Naive thymus-derived CD4-positive, alpha-beta T cell (primary cell): Measurements from ENCODE around the gene CENPV. TPM values are rescaled to one million over a fixed set of nuclear protein-coding genes. Genes with fewer than 3 reads are reported as not detected.
"Not testable (repeated sequence)": the region's sequence is repeated elsewhere in the genome, so short reads cannot be mapped to it uniquely, and the experiment has no call there.

Experiments
- ATAC-seq: fragments of 150-1000 bp; cut with Tn5 transposase; 2 replicates; pipeline ENCODE4 v1.10.0; 2021; ENCODE audit warnings: mild to moderate bottlenecking, moderate library complexity
- CTCF ChIA-PET: fragments of 350-600 bp; sonication (Branson Sonifier 250); formaldehyde crosslinking; loops from one replicate; lab custom pipeline; 2021; ENCODE audit warnings: antibody characterized with exemption; lab: Charles Lee
- POLR2A ChIA-PET: fragments of 350-600 bp; sonication (Branson Sonifier 250); formaldehyde crosslinking; loops from one replicate; lab custom pipeline; 2021; ENCODE audit warnings: antibody characterized with exemption, inconsistent platforms; lab: Charles Lee
- DNase-seq, 9 donors: peaks; one replicate each; pipeline versions ENCODE4 v3.0.0 to v3.0.0-alpha.2; 2020 to 2022; ENCODE audit warnings: mixed read lengths in 1 of 9
- H3K27ac ChIP-seq: one replicate; pipeline ENCODE4 v1.7.0; 2013; ENCODE audit warnings: mild to moderate bottlenecking, low read depth, low read length, moderate library complexity
- H3K27me3 ChIP-seq, 2 donors: one replicate each; pipeline ENCODE4 v1.7.0; 2013; ENCODE audit warnings: low read length in 2 of 2, mild to moderate bottlenecking in 2 of 2, moderate library complexity in 2 of 2; ENCODE audit not compliant: control insufficient read depth in 2 of 2, insufficient read depth in 2 of 2
- H3K36me3 ChIP-seq, 3 experiments: 1 replicate in 2 of 3; 2 replicates in 1 of 3; pipeline ENCODE4 v1.7.0; 2013; ENCODE audit warnings: low read length in 3 of 3, mild to moderate bottlenecking in 3 of 3, moderate library complexity in 1 of 3; ENCODE audit not compliant: insufficient read depth in 3 of 3, control insufficient read depth in 2 of 3
- H3K4me1 ChIP-seq, 2 donors: one replicate each; pipeline ENCODE4 v1.7.0; 2013; ENCODE audit warnings: low read length in 2 of 2, mild to moderate bottlenecking in 2 of 2, moderate library complexity in 1 of 2; ENCODE audit not compliant: control insufficient read depth in 2 of 2, insufficient read depth in 2 of 2
- H3K4me3 ChIP-seq: 2 replicates; pipeline ENCODE4 v1.7.0; 2013; ENCODE audit warnings: mild to moderate bottlenecking, low read length
- H3K9me3 ChIP-seq, 3 experiments: 1 replicate in 2 of 3; 2 replicates in 1 of 3; pipeline ENCODE4 v1.7.0; 2013; ENCODE audit warnings: low read length in 3 of 3; ENCODE audit not compliant: control insufficient read depth in 2 of 3
- H3K27ac Mint-ChIP-seq, 9 donors: one replicate each; pipeline ENCODE4 v1.8.0; 2020 to 2022; ENCODE audit warnings: mixed read lengths in 9 of 9, mild to moderate bottlenecking in 8 of 9, moderate library complexity in 5 of 9, inconsistent platforms in 2 of 9
- H3K27me3 Mint-ChIP-seq, 5 donors: one replicate each; pipeline ENCODE4 v1.8.0; 2021 to 2022; ENCODE audit warnings: mixed read lengths in 5 of 5, mild to moderate bottlenecking in 1 of 5
- H3K36me3 Mint-ChIP-seq, 5 donors: one replicate each; pipeline ENCODE4 v1.8.0; 2020 to 2022; ENCODE audit warnings: mixed read lengths in 5 of 5, mild to moderate bottlenecking in 3 of 5, inconsistent platforms in 1 of 5
- H3K4me1 Mint-ChIP-seq, 7 donors: one replicate each; pipeline ENCODE4 v1.8.0; 2020 to 2022; ENCODE audit warnings: mixed read lengths in 7 of 7, mild to moderate bottlenecking in 3 of 7, inconsistent platforms in 1 of 7
- H3K4me3 Mint-ChIP-seq, 10 donors: one replicate each; pipeline ENCODE4 v1.8.0; 2020 to 2022; ENCODE audit warnings: mild to moderate bottlenecking in 10 of 10, mixed read lengths in 10 of 10, moderate library complexity in 6 of 10, inconsistent platforms in 2 of 10
- H3K9me3 Mint-ChIP-seq, 11 donors: one replicate each; pipeline ENCODE4 v1.8.0; 2020 to 2022; ENCODE audit warnings: mixed read lengths in 11 of 11, mild to moderate bottlenecking in 4 of 11, inconsistent platforms in 1 of 11, moderate library complexity in 1 of 11
- intact Hi-C, 2 donors: fragments of 100-400 bp; cut with micrococcal nuclease; formaldehyde crosslinking; loops; one replicate each; pipeline ENCODE4 v1.15.1; 2023
- polyA plus RNA-seq, 2 donors: library from polyadenylated mRNA; unstranded; fragments of 300-500 nt; fragmentation: Illumina TruSeq; gene quantifications; one replicate each; pipeline ENCODE4 v1.2.3, GENCODE V29; 2021
- total RNA-seq, 6 experiments: library from RNA in 5 of 6; stranded (reverse) in 5 of 6; gene quantifications; 1 replicate in 5 of 6; 2 replicates in 1 of 6; pipeline ENCODE4 v1.2.3 and lab custom pipeline; 2021 to 2026

Gene CENPV
- total and polyA plus RNA-seq, 7 experiments from 2014 or later = 9.8 to 30.3 (median 22.2) TPM

- ATAC-seq = no peak
- POLR2A ChIA-PET = interaction anchor here (1.5 kb wide), 1 partner anchor 15 kb away, joined by 3 read pairs; no protein-coding TSS in a partner anchor
- Histone ChIP-seq H3K36me3 (peaks cover 0 to 30% (median 0%) of the 10 kb centered on the region in 3 experiments), H3K4me3 (no peak overlapping the region), H3K27ac (no peak overlapping the region), H3K4me1 (peaks cover 0 to 13% of the 10 kb centered on the region in 2 donors), H3K9me3 (no peaks in the 10 kb centered on the region), H3K27me3 (no peaks in the 10 kb centered on the region)
- peaks cover 5 to 16% (median 7%) of the 10 kb centered on the region in 5 donors for H3K36me3 Mint-ChIP-seq
- peaks cover 4 to 31% (median 17%) of the 10 kb centered on the region in 7 donors for H3K4me1 Mint-ChIP-seq
- CTCF ChIA-PET = interaction anchor here (0.7 kb wide), 1 partner anchor 88 kb away, joined by 4 read pairs; no protein-coding TSS in a partner anchor
- H3K9me3 Mint-ChIP-seq = no peaks in the 10 kb centered on the region
- peak overlapping the region in 2 of 9 donors; percentile 17 to 31 for H3K27ac Mint-ChIP-seq
- no peak for DNase-seq
- intact Hi-C loops = no loop called here
- H3K27me3 Mint-ChIP-seq = no peaks in the 10 kb centered on the region
- peak overlapping the region in 1 of 10 donors; percentile 20 for H3K4me3 Mint-ChIP-seq
Observed at GRCh38 chr17:16301963-16302855, 51.1 kb downstream of the CENPV start.

GRCh38 chr17:16300554-16300953 is 52.7 kb downstream of the CENPV start:
- ChIA-PET CTCF (interaction anchor here (0.6 kb wide), 1 partner anchor 66 kb away, joined by 3 read pairs; no protein-coding TSS in a partner anchor), POLR2A (interaction anchor here (0.6 to 1.5 kb wide), 2 partner anchors 15 to 89 kb away, joined by 3 read pairs; no protein-coding TSS in a partner anchor)
- Mint-ChIP-seq H3K27ac (peak overlapping the region in 1 of 9 donors; percentile 9), H3K4me3 (no peak overlapping the region), H3K27me3 (no peaks in the 10 kb centered on the region), H3K4me1 (peaks cover 7 to 37% (median 22%) of the 10 kb centered on the region in 7 donors), H3K36me3 (peaks cover 7 to 19% (median 9%) of the 10 kb centered on the region in 5 donors), H3K9me3 (no peaks in the 10 kb centered on the region)
- Histone ChIP-seq H3K27ac (no peak overlapping the region), H3K36me3 (peaks cover 0 to 24% (median 0%) of the 10 kb centered on the region in 3 experiments), H3K9me3 (no peaks in the 10 kb centered on the region), H3K4me3 (no peak overlapping the region), H3K27me3 (no peaks in the 10 kb centered on the region), H3K4me1 (peaks cover 0 to 13% of the 10 kb centered on the region in 2 donors)
- no peak for DNase-seq
- intact Hi-C loops = no loop called here
- no peak for ATAC-seq

- Histone ChIP-seq H3K27ac (no peak overlapping the region), H3K9me3 (no peaks in the 10 kb centered on the region), H3K27me3 (no peaks in the 10 kb centered on the region), H3K4me3 (no peak overlapping the region), H3K4me1 (peaks cover 0 to 13% of the 10 kb centered on the region in 2 donors), H3K36me3 (peaks cover 0 to 23% (median 0%) of the 10 kb centered on the region in 3 experiments)
- peaks cover 7 to 39% (median 26%) of the 10 kb centered on the region in 7 donors for H3K4me1 Mint-ChIP-seq
- peak overlapping the region in 5 of 10 donors; percentile 17 to 68 (median 26) for H3K4me3 Mint-ChIP-seq
- no peaks in the 10 kb centered on the region for H3K27me3 Mint-ChIP-seq
- ATAC-seq (no peak), DNase-seq (no peak)
- no peaks in the 10 kb centered on the region for H3K9me3 Mint-ChIP-seq
- peak overlapping the region in 7 of 9 donors; percentile 50 to 76 (median 64) for H3K27ac Mint-ChIP-seq
- intact Hi-C loops = no loop called here
- peaks cover 7 to 24% (median 13%) of the 10 kb centered on the region in 5 donors for H3K36me3 Mint-ChIP-seq
- ChIA-PET POLR2A (interaction anchor here (1.2 kb wide), 1 partner anchor 9 kb away, joined by 3 read pairs; no protein-coding TSS in a partner anchor), CTCF (interaction anchor here (0.9 kb wide), 1 partner anchor 8 kb away, joined by 3 read pairs; no protein-coding TSS in a partner anchor)
Observed at GRCh38 chr17:16298140-16298662, 55.1 kb downstream of the CENPV start.

DNA sequence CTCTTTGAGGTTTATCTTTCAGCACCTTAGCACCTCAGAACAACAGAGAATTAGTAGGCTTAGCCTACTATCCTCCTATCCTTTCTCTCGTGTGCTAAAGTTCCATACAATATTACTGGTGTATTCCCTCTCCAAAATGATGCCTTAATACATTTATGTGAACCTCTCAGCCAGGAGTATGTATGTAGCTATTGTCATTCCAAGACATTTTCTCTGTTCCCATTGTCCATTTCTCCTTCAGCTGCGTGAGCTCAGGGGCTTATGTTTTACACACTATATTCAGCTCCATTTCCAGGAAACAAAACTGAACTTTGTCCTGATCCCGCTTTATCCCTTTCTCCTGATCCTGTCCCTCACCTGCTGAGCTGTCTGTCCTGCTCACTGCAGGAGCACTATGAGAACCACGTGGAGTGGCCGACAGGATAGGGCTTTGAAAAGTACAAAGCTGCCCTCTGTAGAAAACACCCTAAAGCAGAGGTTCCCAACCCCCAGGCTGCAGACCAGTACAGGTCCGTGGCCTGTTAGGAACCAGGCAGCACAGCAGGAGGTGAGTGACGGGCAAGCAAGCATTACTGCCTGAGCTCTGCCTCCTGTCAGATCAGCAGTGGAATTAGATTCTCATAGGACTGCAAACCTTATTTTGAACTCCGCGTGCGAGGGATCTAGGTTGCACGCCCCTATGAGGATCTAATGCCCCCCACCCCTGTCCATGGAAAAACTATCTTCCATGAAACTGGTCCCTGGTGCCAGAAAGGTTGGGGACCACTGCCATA is 55.7 kb downstream of the CENPV start:
- peak overlapping the region in 1 of 10 donors; percentile 32 for H3K4me3 Mint-ChIP-seq
- peaks cover 0 to 13% of the 10 kb centered on the region in 2 donors for H3K4me1 ChIP-seq
- DNase-seq = no peak
- ATAC-seq = no peak
- peaks cover 6 to 26% (median 11%) of the 10 kb centered on the region in 5 donors for H3K36me3 Mint-ChIP-seq
- H3K27ac ChIP-seq = no peak overlapping the region
- H3K4me3 ChIP-seq = no peak overlapping the region
- H3K9me3 Mint-ChIP-seq = no peaks in the 10 kb centered on the region
- H3K36me3 ChIP-seq = peaks cover 0 to 16% (median 0%) of the 10 kb centered on the region in 3 experiments
- H3K27ac Mint-ChIP-seq = peak overlapping the region in 5 of 9 donors; percentile 14 to 74 (median 50)
- ChIA-PET POLR2A (interaction anchor here (1.2 kb wide), 1 partner anchor 9 kb away, joined by 3 read pairs; no protein-coding TSS in a partner anchor), CTCF (interaction anchor here (0.7 kb wide), 1 partner anchor 66 kb away, joined by 3 read pairs; no protein-coding TSS in a partner anchor)
- H3K9me3 ChIP-seq = no peaks in the 10 kb centered on the region
- H3K4me1 Mint-ChIP-seq = peaks cover 7 to 43% (median 28%) of the 10 kb centered on the region in 7 donors
- H3K27me3 Mint-ChIP-seq = no peaks in the 10 kb centered on the region
- no peaks in the 10 kb centered on the region for H3K27me3 ChIP-seq
- intact Hi-C loops = no loop called here

DNA sequence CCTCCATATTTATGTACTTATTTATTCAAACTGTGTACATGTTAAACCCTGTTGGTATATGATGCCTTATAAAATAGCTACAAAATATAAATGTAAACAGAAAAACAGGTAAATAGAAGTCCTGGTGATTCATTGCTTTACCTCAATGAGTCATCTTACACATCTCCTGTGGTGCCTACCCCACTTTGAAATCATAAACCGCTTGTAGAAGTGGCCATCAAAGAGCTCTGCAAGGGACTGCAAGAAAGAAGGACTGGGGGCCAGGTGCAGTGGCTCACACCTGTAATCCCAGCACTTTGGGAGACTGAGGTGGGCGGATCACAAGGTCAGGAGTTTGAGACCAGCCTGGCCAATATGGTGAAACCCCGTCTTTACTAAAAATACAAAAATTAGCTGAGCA is 57.2 kb downstream of the CENPV start:
- H3K9me3 Mint-ChIP-seq, ATAC-seq, H3K27ac Mint-ChIP-seq, H3K9me3 ChIP-seq, H3K27me3 ChIP-seq, H3K27ac ChIP-seq, H3K4me3 Mint-ChIP-seq, DNase-seq, POLR2A ChIA-PET, H3K36me3 ChIP-seq, intact Hi-C loops, H3K4me3 ChIP-seq, H3K27me3 Mint-ChIP-seq: not testable (repeated sequence)
- H3K4me1 Mint-ChIP-seq = peaks cover 7 to 49% (median 33%) of the 10 kb centered on the region in 7 donors
- H3K36me3 Mint-ChIP-seq = peaks cover 0 to 23% (median 4%) of the 10 kb centered on the region in 5 donors
- CTCF ChIA-PET = interaction anchor here (1.8 kb wide), 1 partner anchor 9 kb away, joined by 6 read pairs; no protein-coding TSS in a partner anchor
- peaks cover 0 to 13% of the 10 kb centered on the region in 2 donors for H3K4me1 ChIP-seq
